ENCODE data around the gene DTD1. TPM values are rescaled to one million over a fixed set of nuclear protein-coding genes. Genes with fewer than 3 reads are reported as not detected.

DTD1 gene
- total RNA-seq, 1 donor from 2014 or later, result 34.9 TPM

GRCh38 chr20:18796282-18796833 is 208.5 kb downstream of the DTD1 start:
- intact Hi-C loops (cut with DNase I), result loop anchor here (10.0 kb wide), 1 partner anchor 1258 kb away; the partner anchor contains the start of genes CFAP61 and CRNKL1
- no peaks in the 10 kb centered on the region for H3K9me3 ChIP-seq
- no peak for DNase-seq (ENCODE audit: low spot score in 2 of 2)
- no peak overlapping the region for H3K4me3 ChIP-seq
- H3K27me3 ChIP-seq, result no peaks in the 10 kb centered on the region
- no peak overlapping the region for H3K27ac ChIP-seq
- TF ChIP-seq, protein P1, sequence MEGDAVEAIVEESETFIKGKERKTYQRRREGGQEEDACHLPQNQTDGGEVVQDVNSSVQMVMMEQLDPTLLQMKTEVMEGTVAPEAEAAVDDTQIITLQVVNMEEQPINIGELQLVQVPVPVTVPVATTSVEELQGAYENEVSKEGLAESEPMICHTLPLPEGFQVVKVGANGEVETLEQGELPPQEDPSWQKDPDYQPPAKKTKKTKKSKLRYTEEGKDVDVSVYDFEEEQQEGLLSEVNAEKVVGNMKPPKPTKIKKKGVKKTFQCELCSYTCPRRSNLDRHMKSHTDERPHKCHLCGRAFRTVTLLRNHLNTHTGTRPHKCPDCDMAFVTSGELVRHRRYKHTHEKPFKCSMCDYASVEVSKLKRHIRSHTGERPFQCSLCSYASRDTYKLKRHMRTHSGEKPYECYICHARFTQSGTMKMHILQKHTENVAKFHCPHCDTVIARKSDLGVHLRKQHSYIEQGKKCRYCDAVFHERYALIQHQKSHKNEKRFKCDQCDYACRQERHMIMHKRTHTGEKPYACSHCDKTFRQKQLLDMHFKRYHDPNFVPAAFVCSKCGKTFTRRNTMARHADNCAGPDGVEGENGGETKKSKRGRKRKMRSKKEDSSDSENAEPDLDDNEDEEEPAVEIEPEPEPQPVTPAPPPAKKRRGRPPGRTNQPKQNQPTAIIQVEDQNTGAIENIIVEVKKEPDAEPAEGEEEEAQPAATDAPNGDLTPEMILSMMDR (IDR thresholded peaks at IDR 0.05), result no peak
- H3K4me1 ChIP-seq, result peaks cover 0 to 3% of the 10 kb centered on the region in 2 donors
- no peaks in the 10 kb centered on the region for H3K36me3 ChIP-seq

DNA sequence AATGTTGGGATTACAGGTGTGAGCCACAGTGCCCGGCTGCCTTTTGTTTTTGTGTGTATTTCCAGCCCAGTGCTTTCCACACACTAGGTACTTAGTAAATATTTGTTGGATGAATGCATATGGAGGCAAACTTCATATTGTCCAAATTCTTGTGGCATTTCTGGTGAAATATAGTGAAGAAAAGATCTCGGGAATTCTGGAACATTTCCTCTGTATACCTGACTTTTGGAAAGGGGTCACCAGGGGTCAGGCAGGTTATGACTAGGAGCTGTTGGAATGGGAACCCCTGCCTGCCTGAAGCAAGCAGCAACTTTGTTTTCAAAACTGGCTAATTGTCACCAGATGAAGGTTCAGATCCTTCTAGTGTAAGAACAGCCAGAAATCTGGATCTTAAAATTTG is 213.7 kb downstream of the DTD1 start:
- no peaks in the 10 kb centered on the region for H3K36me3 ChIP-seq
- H3K27me3 ChIP-seq, result no peaks in the 10 kb centered on the region
- intact Hi-C loops (cut with DNase I), result no loop called here
- TF ChIP-seq, protein P1 (IDR thresholded peaks at IDR 0.05), result no peak
- H3K9me3 ChIP-seq, result no peaks in the 10 kb centered on the region
- no peaks in the 10 kb centered on the region for H3K4me1 ChIP-seq
- no peak overlapping the region for H3K4me3 ChIP-seq
- no peak for DNase-seq (ENCODE audit: low spot score in 2 of 2)
- H3K27ac ChIP-seq, result no peak overlapping the region

- Histone ChIP-seq H3K4me3 (no peak overlapping the region), H3K27ac (no peak overlapping the region), H3K9me3 (no peaks in the 10 kb centered on the region), H3K36me3 (no peaks in the 10 kb centered on the region), H3K27me3 (no peaks in the 10 kb centered on the region), H3K4me1 (no peaks in the 10 kb centered on the region)
- intact Hi-C loops (cut with DNase I), result no loop called here
- DNase-seq (ENCODE audit: low spot score in 2 of 2), result no peak
- TF ChIP-seq, protein P1 (IDR thresholded peaks at IDR 0.05), result no peak
Measured at GRCh38 chr20:18802012-18802634, 214.3 kb downstream of the DTD1 start.

DNA sequence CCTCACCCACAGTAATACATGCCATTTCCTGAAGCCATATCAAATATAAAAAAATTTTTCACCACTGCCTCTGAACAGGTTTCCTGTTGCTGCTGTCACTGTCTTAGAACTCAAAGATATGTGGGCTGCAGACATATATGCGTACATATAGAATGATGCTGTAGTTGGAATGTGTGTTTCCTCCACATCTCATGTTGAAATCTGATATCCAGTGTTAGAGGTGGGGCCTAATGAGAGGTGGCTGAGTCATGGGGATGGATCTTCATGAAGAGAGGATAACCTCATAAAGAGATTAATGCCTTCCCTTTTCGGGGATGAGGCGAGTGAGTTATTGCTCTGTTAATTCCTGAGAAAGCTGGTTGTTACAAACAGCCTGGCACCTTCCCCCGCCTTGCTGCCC is 218.0 kb downstream of the DTD1 start:
- intact Hi-C loops (cut with DNase I), result no loop called here
- no peak overlapping the region for H3K27ac ChIP-seq
- H3K9me3 ChIP-seq, result no peaks in the 10 kb centered on the region
- no peaks in the 10 kb centered on the region for H3K4me1 ChIP-seq
- H3K4me3 ChIP-seq, result no peak overlapping the region
- DNase-seq (ENCODE audit: low spot score in 2 of 2), result no peak
- TF ChIP-seq, protein P1 (IDR thresholded peaks at IDR 0.05), result no peak
- H3K36me3 ChIP-seq, result no peaks in the 10 kb centered on the region
- H3K27me3 ChIP-seq, result no peaks in the 10 kb centered on the region

DNA sequence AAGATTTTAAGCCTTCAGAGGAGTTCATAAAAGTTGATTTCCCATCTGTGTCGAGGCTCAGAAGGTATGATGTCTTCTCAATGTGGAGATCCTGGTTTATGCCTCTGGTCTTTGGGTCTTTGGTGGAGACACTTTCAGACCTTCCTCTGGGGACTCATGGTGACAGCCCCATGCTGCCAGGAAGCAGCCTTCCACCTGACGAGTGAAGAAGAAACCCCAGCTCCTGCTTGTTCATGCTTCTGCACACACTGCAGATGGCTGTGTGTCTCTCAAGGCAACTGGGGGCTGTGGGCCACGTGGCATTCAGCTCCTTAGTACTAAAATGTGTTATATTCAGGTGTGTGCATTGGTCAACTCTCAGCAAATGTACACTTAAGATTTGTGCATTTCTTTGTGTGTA is 220.9 kb downstream of the DTD1 start:
- no peaks in the 10 kb centered on the region for H3K27me3 ChIP-seq
- no peaks in the 10 kb centered on the region for H3K9me3 ChIP-seq
- H3K36me3 ChIP-seq, result no peaks in the 10 kb centered on the region
- no peak for DNase-seq (ENCODE audit: low spot score in 2 of 2)
- no peaks in the 10 kb centered on the region for H3K4me1 ChIP-seq
- intact Hi-C loops (cut with DNase I), result no loop called here
- TF ChIP-seq, protein P1 (IDR thresholded peaks at IDR 0.05), result no peak
- no peak overlapping the region for H3K4me3 ChIP-seq
- H3K27ac ChIP-seq, result no peak overlapping the region

All from ascending aorta (tissue), 2 donors.